ENCODE data around the gene ABTB2.

Gene ABTB2

GRCh38 chr11:34280945-34281872, 76.6 kb downstream of the ABTB2 start:
- DNase-seq: peak; percentile 52

GRCh38 chr11:34278693-34279297, 79.0 kb downstream of the ABTB2 start:
- DNase-seq: no peak

- DNase-seq: no peak
Observed at GRCh38 chr11:34278175-34278574, 79.6 kb downstream of the ABTB2 start.

- DNase-seq: no peak
Observed at GRCh38 chr11:34277171-34277570, 80.6 kb downstream of the ABTB2 start.

GRCh38 chr11:34276352-34276864, 81.4 kb downstream of the ABTB2 start:
- no peak for DNase-seq

- DNase-seq: no peak
Observed at GRCh38 chr11:34275486-34275885, 82.3 kb downstream of the ABTB2 start.

GRCh38 chr11:34274712-34275398, 83.0 kb downstream of the ABTB2 start:
- DNase-seq: no peak

- no peak for DNase-seq
Observed at GRCh38 chr11:34273099-34273498, 84.7 kb downstream of the ABTB2 start.

- no peak for DNase-seq
Observed at GRCh38 chr11:34271727-34272126, 86.1 kb downstream of the ABTB2 start.

- DNase-seq: no peak
Observed at GRCh38 chr11:34270711-34271110, 87.1 kb downstream of the ABTB2 start.

- no peak for DNase-seq
Observed at GRCh38 chr11:34269694-34270245, 88.0 kb downstream of the ABTB2 start.

- DNase-seq: no peak
Observed at GRCh38 chr11:34268906-34269430, 88.8 kb downstream of the ABTB2 start.

- DNase-seq: no peak
Observed at GRCh38 chr11:34267417-34267816, 90.4 kb downstream of the ABTB2 start.

- no peak for DNase-seq
Observed at GRCh38 chr11:34267013-34267412, 90.8 kb downstream of the ABTB2 start.

- DNase-seq: no peak
Observed at GRCh38 chr11:34266090-34266912, 91.5 kb downstream of the ABTB2 start.

- peak; percentile 29 for DNase-seq
Observed at GRCh38 chr11:34264303-34265110, 93.3 kb downstream of the ABTB2 start.

GRCh38 chr11:34263441-34264091, 94.2 kb downstream of the ABTB2 start:
- no peak for DNase-seq

- DNase-seq: no peak
Observed at GRCh38 chr11:34262531-34263081, 95.2 kb downstream of the ABTB2 start.

GRCh38 chr11:34261820-34262219, 96.0 kb downstream of the ABTB2 start:
- DNase-seq: no peak

- no peak for DNase-seq
Observed at GRCh38 chr11:34261095-34261494, 96.7 kb downstream of the ABTB2 start.
